Fibroblast of skin of scalp (primary cell): Measurements from ENCODE around the gene HS3ST6.
A peak's percentile ranks its signal among the peaks of the same experiment; 100 is the strongest.
"Not testable (repeated sequence)": the region's sequence is repeated elsewhere in the genome, so short reads cannot be mapped to it uniquely, and the experiment has no call there.

Experiments
- DNase-seq: peaks from one replicate; pipeline ENCODE4 v3.0.0-alpha.2; 2013

The HS3ST6 gene

GRCh38 chr16:1926271-1926670 is 8.1 kb upstream of the HS3ST6 start:
- no peak for DNase-seq

GRCh38 chr16:1924095-1924494 is 5.9 kb upstream of the HS3ST6 start:
- DNase-seq = no peak

GRCh38 chr16:1923299-1924034 is 5.3 kb upstream of the HS3ST6 start:
- DNase-seq = peak; percentile 64

GRCh38 chr16:1922357-1922756 is 4.1 kb upstream of the HS3ST6 start:
- no peak for DNase-seq

GRCh38 chr16:1920727-1921171 is 2.5 kb upstream of the HS3ST6 start:
- peak; percentile 16 for DNase-seq

GRCh38 chr16:1920122-1920521 is 1.9 kb upstream of the HS3ST6 start:
- not testable (repeated sequence) for DNase-seq

- no peak for DNase-seq
These were observed 1.2 kb upstream of the HS3ST6 start for GRCh38 chr16:1919327-1919998.

- no peak for DNase-seq
These were observed 407 bp downstream of the HS3ST6 start for GRCh38 chr16:1917665-1918350.

GRCh38 chr16:1917056-1917664 is 1.1 kb downstream of the HS3ST6 start:
- DNase-seq = no peak

- DNase-seq = no peak
These were observed 1.6 kb downstream of the HS3ST6 start for GRCh38 chr16:1916640-1916990.

- DNase-seq = no peak
These were observed 2.2 kb downstream of the HS3ST6 start for GRCh38 chr16:1915732-1916639.

- no peak for DNase-seq
These were observed 3.2 kb downstream of the HS3ST6 start for GRCh38 chr16:1914988-1915387.

GRCh38 chr16:1914084-1914608 is 4.1 kb downstream of the HS3ST6 start:
- no peak for DNase-seq

- DNase-seq = no peak
These were observed 4.7 kb downstream of the HS3ST6 start for GRCh38 chr16:1913327-1914083.

- no peak for DNase-seq
These were observed 6.0 kb downstream of the HS3ST6 start for GRCh38 chr16:1912215-1912543.

GRCh38 chr16:1911467-1912214 is 6.6 kb downstream of the HS3ST6 start:
- no peak for DNase-seq

GRCh38 chr16:1909561-1910231 is 8.5 kb downstream of the HS3ST6 start:
- DNase-seq = no peak

GRCh38 chr16:1908983-1909382 is 9.2 kb downstream of the HS3ST6 start:
- DNase-seq = no peak

- DNase-seq = no peak
These were observed 10.0 kb downstream of the HS3ST6 start for GRCh38 chr16:1908184-1908583.
